Activated naive CD8-positive, alpha-beta T cell treated with anti-CD3 and anti-CD28 coated beads, Interleukin-2, amount 10 ng/mL, durations not matched to agents 7 days and 5 days (primary cell): ENCODE results near the gene TMA7B. TPM values are rescaled to one million over a fixed set of nuclear protein-coding genes. Genes with fewer than 3 reads are reported as not detected.

Experiments used
- ATAC-seq: fragments of 150-1000 bp; cut with Tn5 transposase; one replicate; pipeline ENCODE4 v1.10.0; 2021; ENCODE audit warnings: low read depth, moderate library complexity
- POLR2A ChIA-PET: fragments of 350-600 bp; sonication (Branson Sonifier 250); formaldehyde crosslinking; loops from one replicate; lab custom pipeline; 2021; ENCODE audit warnings: antibody characterized with exemption; lab: Charles Lee
- DNase-seq: peaks from one replicate; pipeline ENCODE4 v3.0.0; 2021
- H3K27ac Mint-ChIP-seq: one replicate; pipeline ENCODE4 v1.8.0; 2022; ENCODE audit warnings: mild to moderate bottlenecking, mixed read lengths
- H3K27me3 Mint-ChIP-seq: one replicate; pipeline ENCODE4 v1.8.0; 2022; ENCODE audit warnings: mild to moderate bottlenecking, moderate library complexity, mixed read lengths
- H3K36me3 Mint-ChIP-seq: one replicate; pipeline ENCODE4 v1.8.0; 2021; ENCODE audit warnings: mild to moderate bottlenecking, mixed read lengths
- H3K4me1 Mint-ChIP-seq: one replicate; pipeline ENCODE4 v1.8.0; 2021; ENCODE audit warnings: mixed read lengths
- H3K4me3 Mint-ChIP-seq: one replicate; pipeline ENCODE4 v1.8.0; 2022; ENCODE audit warnings: mild to moderate bottlenecking, moderate library complexity, mixed read lengths
- H3K9me3 Mint-ChIP-seq: one replicate; pipeline ENCODE4 v1.8.0; 2021; ENCODE audit warnings: mixed read lengths
- total RNA-seq, 2 experiments: library from RNA; stranded (reverse); gene quantifications; one replicate each; pipeline ENCODE4 v1.2.3, GENCODE V29; 2021

TMA7B gene
- total RNA-seq = 1 to 10 TPM; 8.5 to 9.1 TPM

GRCh38 chr22:39959640-39960447 is at the start of gene TMA7B:
Gene TMA7B (plus strand): TSS chr22:39960397. CDS start chr22:39964375, 3,978 bp downstream.
- H3K4me1 Mint-ChIP-seq = peaks cover 78% of the 10 kb centered on the region
- no peaks in the 10 kb centered on the region for H3K9me3 Mint-ChIP-seq
- peak; percentile 65 for ATAC-seq
- DNase-seq = peak; percentile 59
- peak within 1 kb of the TSS; percentile 90 for H3K27ac Mint-ChIP-seq
- peaks cover 68% of the 10 kb centered on the region for H3K36me3 Mint-ChIP-seq
- POLR2A ChIA-PET = interaction anchor here (0.6 to 2.0 kb wide), 3 partner anchors 9 to 48 kb away, joined by 3 to 7 read pairs (median 3); no protein-coding TSS in a partner anchor
- no peaks in the 10 kb centered on the region for H3K27me3 Mint-ChIP-seq
- H3K4me3 Mint-ChIP-seq = peak within 1 kb of the TSS; percentile 80

- Mint-ChIP-seq H3K27ac (peak overlapping the region; percentile 96), H3K27me3 (no peaks in the 10 kb centered on the region), H3K9me3 (no peaks in the 10 kb centered on the region), H3K4me1 (peaks cover 78% of the 10 kb centered on the region), H3K4me3 (peak overlapping the region; percentile 99), H3K36me3 (peaks cover 45% of the 10 kb centered on the region)
- POLR2A ChIA-PET = interaction anchor here (0.6 to 17.3 kb wide), 8 partner anchors 8 to 49 kb away, joined by 3 to 543 read pairs (median 6); partner anchors contain the start of gene GRAP2
- no peak for ATAC-seq
- no peak for DNase-seq
Observed at GRCh38 chr22:39910876-39911613, 49.2 kb upstream of the TMA7B start.

GRCh38 chr22:39913321-39913720 is 46.9 kb upstream of the TMA7B start:
- Mint-ChIP-seq H3K27me3 (no peaks in the 10 kb centered on the region), H3K4me3 (peak overlapping the region; percentile 99), H3K36me3 (peaks cover 51% of the 10 kb centered on the region), H3K27ac (peak overlapping the region; percentile 96), H3K4me1 (peaks cover 90% of the 10 kb centered on the region), H3K9me3 (no peaks in the 10 kb centered on the region)
- DNase-seq (no peak), ATAC-seq (no peak)
- POLR2A ChIA-PET = interaction anchor here (0.8 to 17.3 kb wide), 5 partner anchors 7 to 22 kb away, joined by 3 to 543 read pairs (median 63); partner anchors contain the start of gene GRAP2

GRCh38 chr22:39913886-39914285 is 46.3 kb upstream of the TMA7B start:
- DNase-seq (no peak), ATAC-seq (no peak)
- H3K27me3 Mint-ChIP-seq = no peaks in the 10 kb centered on the region
- H3K27ac Mint-ChIP-seq = peak overlapping the region; percentile 96
- H3K36me3 Mint-ChIP-seq = peaks cover 46% of the 10 kb centered on the region
- POLR2A ChIA-PET = interaction anchor here (1.5 to 17.3 kb wide), 5 partner anchors 8 to 19 kb away, joined by 3 to 543 read pairs (median 63); partner anchors contain the start of gene GRAP2
- H3K4me3 Mint-ChIP-seq = peak overlapping the region; percentile 99
- H3K4me1 Mint-ChIP-seq = peaks cover 85% of the 10 kb centered on the region
- no peaks in the 10 kb centered on the region for H3K9me3 Mint-ChIP-seq

- no peaks in the 10 kb centered on the region for H3K27me3 Mint-ChIP-seq
Observed at GRCh38 chr22:39914584-39914983, 45.6 kb upstream of the TMA7B start.

GRCh38 chr22:39915295-39915726 is 44.9 kb upstream of the TMA7B start:
- DNase-seq (no peak), ATAC-seq (no peak)
- peaks cover 84% of the 10 kb centered on the region for H3K4me1 Mint-ChIP-seq
- peaks cover 49% of the 10 kb centered on the region for H3K36me3 Mint-ChIP-seq
- H3K27me3 Mint-ChIP-seq = no peaks in the 10 kb centered on the region
- H3K4me3 Mint-ChIP-seq = peak overlapping the region; percentile 99
- no peaks in the 10 kb centered on the region for H3K9me3 Mint-ChIP-seq
- H3K27ac Mint-ChIP-seq = peak overlapping the region; percentile 96
- POLR2A ChIA-PET = interaction anchor here (0.6 to 17.3 kb wide), 8 partner anchors 9 to 142 kb away, joined by 3 to 543 read pairs (median 17); partner anchors contain the start of gene GRAP2

More at GRCh38 chr22:39914584-39914983, 45.6 kb upstream of the TMA7B start:
- POLR2A ChIA-PET = interaction anchor here (0.6 to 17.3 kb wide), 5 partner anchors 8 to 136 kb away, joined by 3 to 543 read pairs (median 63); partner anchors contain the start of gene GRAP2
- DNase-seq (no peak), ATAC-seq (no peak)
- H3K4me3 Mint-ChIP-seq = peak overlapping the region; percentile 99
- H3K27ac Mint-ChIP-seq = peak overlapping the region; percentile 96
- peaks cover 82% of the 10 kb centered on the region for H3K4me1 Mint-ChIP-seq
- H3K36me3 Mint-ChIP-seq = peaks cover 47% of the 10 kb centered on the region
- no peaks in the 10 kb centered on the region for H3K9me3 Mint-ChIP-seq

GRCh38 chr22:39916496-39916895 is 43.7 kb upstream of the TMA7B start:
- DNase-seq = no peak
- H3K4me1 Mint-ChIP-seq = peaks cover 85% of the 10 kb centered on the region
- peak overlapping the region; percentile 96 for H3K27ac Mint-ChIP-seq
- no peaks in the 10 kb centered on the region for H3K9me3 Mint-ChIP-seq
- H3K27me3 Mint-ChIP-seq = no peaks in the 10 kb centered on the region
- POLR2A ChIA-PET = interaction anchor here (1.0 to 17.3 kb wide), 7 partner anchors 9 to 143 kb away, joined by 3 to 543 read pairs (median 22); partner anchors contain the start of gene GRAP2
- no peak for ATAC-seq
- H3K4me3 Mint-ChIP-seq = peak overlapping the region; percentile 99
- H3K36me3 Mint-ChIP-seq = peaks cover 49% of the 10 kb centered on the region

- Mint-ChIP-seq H3K4me1 (peaks cover 83% of the 10 kb centered on the region), H3K4me3 (peak overlapping the region; percentile 99), H3K36me3 (peaks cover 49% of the 10 kb centered on the region), H3K9me3 (no peaks in the 10 kb centered on the region), H3K27me3 (no peaks in the 10 kb centered on the region), H3K27ac (peak overlapping the region; percentile 96)
- ATAC-seq (no peak), DNase-seq (no peak)
- POLR2A ChIA-PET = interaction anchor here (1.6 to 17.3 kb wide), 6 partner anchors 9 to 143 kb away, joined by 4 to 543 read pairs (median 42); partner anchors contain the start of gene GRAP2
Observed at GRCh38 chr22:39917197-39917643, 43.0 kb upstream of the TMA7B start.

GRCh38 chr22:39917776-39918495 is 42.3 kb upstream of the TMA7B start:
- H3K36me3 Mint-ChIP-seq = peaks cover 48% of the 10 kb centered on the region
- POLR2A ChIA-PET = interaction anchor here (1.6 to 17.3 kb wide), 6 partner anchors 8 to 144 kb away, joined by 4 to 543 read pairs (median 42); partner anchors contain the start of gene GRAP2
- peak overlapping the region; percentile 96 for H3K27ac Mint-ChIP-seq
- H3K4me1 Mint-ChIP-seq = peaks cover 80% of the 10 kb centered on the region
- no peaks in the 10 kb centered on the region for H3K27me3 Mint-ChIP-seq
- no peak for ATAC-seq
- H3K4me3 Mint-ChIP-seq = peak overlapping the region; percentile 99
- H3K9me3 Mint-ChIP-seq = no peaks in the 10 kb centered on the region
- no peak for DNase-seq

GRCh38 chr22:39920134-39920743 is 40.0 kb upstream of the TMA7B start:
- Mint-ChIP-seq H3K27me3 (no peaks in the 10 kb centered on the region), H3K27ac (peak overlapping the region; percentile 97), H3K4me1 (peaks cover 78% of the 10 kb centered on the region), H3K9me3 (no peaks in the 10 kb centered on the region), H3K36me3 (peaks cover 46% of the 10 kb centered on the region), H3K4me3 (peak overlapping the region; percentile 89)
- DNase-seq (no peak), ATAC-seq (peak; percentile 49)
- POLR2A ChIA-PET = interaction anchor here (0.5 to 11.8 kb wide), 11 partner anchors 9 to 436 kb away, joined by 3 to 543 read pairs (median 8); partner anchors contain the start of gene GRAP2

- Mint-ChIP-seq H3K9me3 (no peaks in the 10 kb centered on the region), H3K36me3 (peaks cover 56% of the 10 kb centered on the region), H3K4me3 (no peak overlapping the region), H3K27me3 (no peaks in the 10 kb centered on the region), H3K27ac (no peak overlapping the region), H3K4me1 (peaks cover 59% of the 10 kb centered on the region)
- no peak for ATAC-seq
- no peak for DNase-seq
- POLR2A ChIA-PET = interaction anchor here (0.6 to 11.8 kb wide), 7 partner anchors 10 to 400 kb away, joined by 3 to 543 read pairs (median 4); no protein-coding TSS in a partner anchor
Observed at GRCh38 chr22:39923696-39924095, 36.5 kb upstream of the TMA7B start.
